ENCODE measurements around the gene GSTM2.
A peak's percentile ranks its signal among the peaks of the same experiment; 100 is the strongest.

The GSTM2 gene

DNA sequence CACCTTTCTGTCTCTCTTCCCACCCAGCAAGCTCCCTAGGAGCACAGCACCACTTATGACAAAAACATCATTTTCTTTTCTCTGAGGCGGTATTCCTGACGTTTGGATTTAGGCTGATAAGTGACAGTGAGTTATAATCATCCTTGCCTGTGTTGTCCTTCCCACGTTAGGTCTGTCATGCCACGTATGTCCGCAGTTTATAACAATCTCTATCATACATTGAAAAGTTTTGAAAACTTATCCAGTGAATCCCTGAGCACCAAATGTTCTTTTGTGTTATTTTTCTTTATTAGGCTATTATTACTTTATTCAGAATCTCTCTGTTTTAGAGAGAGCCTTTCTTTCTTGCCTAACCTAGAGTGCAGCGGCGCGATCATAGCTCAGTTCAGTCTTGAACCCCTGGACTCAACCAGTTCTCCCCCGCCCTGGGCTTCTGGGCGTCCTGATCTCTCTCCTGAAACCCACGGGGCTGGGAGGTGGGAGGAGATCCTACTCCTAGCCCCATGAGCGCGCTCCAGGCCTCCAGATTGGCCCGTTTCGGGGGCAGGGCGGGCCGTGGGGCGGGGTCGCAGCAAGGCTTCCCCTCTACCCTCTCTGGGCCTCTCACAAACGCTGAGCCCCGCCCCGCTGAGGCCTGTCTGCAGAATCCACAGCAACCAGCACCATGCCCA lies at the start of gene GSTM2:
TSS of gene GSTM2 (plus strand) at position 606 of the 671 bp plus-strand sequence. CDS start at position 665, 59 bp downstream.
- DNase-seq, result no peak

DNA sequence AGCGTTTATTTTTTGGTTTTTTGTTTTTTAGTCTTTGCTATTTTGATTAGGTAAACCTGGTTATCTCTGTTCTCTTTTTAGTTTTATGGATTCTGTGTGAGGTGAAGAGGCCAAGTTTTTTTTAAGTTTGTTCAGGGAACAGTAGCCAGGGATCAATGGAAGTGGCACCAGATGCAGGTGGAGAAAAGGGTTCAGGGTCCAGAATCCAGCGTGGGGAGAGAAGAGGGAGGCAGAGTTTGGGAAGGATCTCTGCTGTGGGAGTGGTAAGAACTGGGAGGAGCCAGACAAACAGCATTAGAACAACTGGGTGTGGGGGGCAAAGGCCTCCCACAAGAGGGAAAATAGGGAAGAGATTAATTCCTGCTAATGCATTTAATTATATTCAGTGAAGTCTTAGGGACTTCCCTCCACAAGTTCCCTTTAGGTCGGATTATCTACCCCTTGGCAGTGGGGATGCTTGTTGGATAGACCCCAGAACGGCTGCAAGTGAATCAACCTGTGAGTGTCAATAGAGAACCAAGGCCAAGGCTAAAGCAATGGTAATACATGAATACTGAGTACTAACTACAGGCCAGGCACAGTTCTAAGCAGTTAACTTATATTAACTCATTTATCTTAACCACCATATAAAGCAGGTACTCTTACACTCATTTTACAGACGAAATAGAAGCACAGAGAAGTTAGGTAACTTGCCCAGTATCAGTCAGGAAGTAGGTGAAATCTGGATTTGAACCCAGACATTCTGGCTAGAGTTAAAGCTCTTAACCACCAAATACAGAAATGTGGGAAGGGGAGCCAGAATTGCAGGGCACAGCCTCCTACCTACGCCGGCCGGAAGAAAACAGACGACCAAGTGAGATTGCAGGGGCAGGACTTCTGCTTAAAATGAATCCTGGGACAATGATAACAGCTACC lies 48.9 kb upstream of the GSTM2 start:
- no peak for DNase-seq

DNA sequence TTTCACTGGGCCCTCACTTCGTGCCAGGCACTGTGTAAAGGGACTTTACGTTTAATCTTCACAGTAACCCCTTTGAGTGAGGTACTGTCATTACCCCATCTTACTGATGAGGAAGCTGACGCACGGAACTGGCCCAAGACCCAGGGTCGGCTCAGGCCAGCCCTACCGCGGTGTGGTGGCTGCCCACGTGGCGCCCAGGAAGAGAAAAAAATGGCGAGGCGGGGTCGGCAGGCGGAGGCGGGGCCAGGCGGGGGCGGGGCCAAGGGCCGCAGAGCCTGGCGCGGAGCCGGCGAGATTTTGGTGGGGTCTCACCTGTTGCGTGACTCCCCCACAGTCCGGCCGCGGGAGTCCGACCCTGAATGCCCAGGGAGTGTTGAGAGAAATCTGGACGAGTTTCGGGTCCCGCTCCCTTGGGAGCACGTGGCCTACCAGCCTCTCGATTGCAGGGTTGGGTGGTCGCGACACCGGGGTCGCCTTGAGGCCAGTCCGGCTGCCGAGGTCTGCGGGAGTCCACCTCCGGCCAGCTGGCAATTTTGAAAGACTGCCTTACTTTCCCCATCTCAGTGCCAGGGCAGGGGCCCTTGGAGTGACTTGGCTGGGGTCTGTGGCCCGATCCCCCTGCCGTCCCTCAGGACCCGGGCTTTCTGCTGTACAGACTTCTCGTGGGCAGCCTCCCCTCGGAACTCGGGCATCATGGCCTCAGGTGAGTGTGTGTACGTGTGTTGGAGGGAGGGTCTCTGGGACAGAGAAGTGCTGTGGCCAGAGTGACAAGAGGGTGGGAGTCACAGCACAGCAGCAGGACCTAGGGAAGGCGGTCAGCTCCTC lies 48.1 kb upstream of the GSTM2 start, which contains the start of the genes AMPD2 and GNAT2:
TSS of gene AMPD2 (plus strand) at position 262 of the 825 bp plus-strand sequence. CDS start 1,339 bp downstream, outside the sequence.
TSS of gene GNAT2 (minus strand) at position 41 of the 825 bp plus-strand sequence. CDS start 6,746 bp downstream, outside the sequence.
- peak; percentile 32 for DNase-seq

DNA sequence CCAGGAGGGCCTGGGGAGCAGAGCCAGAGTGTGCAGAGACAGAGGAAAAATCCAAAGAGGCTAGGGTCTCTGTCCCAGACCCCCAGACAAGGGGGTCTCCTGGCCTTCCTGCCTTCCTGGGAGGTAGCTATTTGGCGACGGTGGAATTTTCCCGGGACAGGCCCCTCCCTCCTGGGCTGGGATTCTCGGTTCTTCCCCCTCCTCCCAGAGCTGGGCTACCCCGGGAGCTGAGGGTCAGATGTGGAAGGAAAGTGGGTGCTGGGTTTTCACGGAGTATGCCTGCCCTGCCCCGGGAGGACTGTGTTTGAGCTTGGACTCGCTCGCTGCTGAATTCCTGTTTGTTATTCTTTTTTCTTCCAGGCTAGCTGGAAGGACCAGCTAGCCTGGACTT lies 47.5 kb upstream of the GSTM2 start:
- DNase-seq, result no peak

DNA sequence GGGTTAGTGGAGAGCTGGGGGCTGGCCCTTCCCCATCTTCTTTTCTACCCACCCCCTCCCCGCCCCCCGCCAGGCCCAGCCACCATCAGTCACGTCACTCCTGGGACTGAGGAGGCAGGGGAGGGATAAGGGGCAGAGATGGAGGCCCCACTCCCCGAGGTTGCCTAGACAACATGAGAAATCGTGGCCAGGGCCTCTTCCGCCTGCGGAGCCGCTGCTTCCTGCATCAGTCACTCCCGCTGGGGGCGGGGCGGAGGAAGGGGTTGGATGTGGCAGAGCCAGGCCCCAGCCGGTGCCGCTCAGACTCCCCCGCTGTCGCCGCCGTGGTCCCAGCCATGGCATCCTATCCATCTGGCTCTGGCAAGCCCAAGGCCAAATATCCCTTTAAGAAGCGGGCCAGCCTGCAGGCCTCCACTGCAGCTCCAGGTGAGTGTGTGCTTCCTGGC lies 47.0 kb upstream of the GSTM2 start:
- peak; percentile 71 for DNase-seq

DNA sequence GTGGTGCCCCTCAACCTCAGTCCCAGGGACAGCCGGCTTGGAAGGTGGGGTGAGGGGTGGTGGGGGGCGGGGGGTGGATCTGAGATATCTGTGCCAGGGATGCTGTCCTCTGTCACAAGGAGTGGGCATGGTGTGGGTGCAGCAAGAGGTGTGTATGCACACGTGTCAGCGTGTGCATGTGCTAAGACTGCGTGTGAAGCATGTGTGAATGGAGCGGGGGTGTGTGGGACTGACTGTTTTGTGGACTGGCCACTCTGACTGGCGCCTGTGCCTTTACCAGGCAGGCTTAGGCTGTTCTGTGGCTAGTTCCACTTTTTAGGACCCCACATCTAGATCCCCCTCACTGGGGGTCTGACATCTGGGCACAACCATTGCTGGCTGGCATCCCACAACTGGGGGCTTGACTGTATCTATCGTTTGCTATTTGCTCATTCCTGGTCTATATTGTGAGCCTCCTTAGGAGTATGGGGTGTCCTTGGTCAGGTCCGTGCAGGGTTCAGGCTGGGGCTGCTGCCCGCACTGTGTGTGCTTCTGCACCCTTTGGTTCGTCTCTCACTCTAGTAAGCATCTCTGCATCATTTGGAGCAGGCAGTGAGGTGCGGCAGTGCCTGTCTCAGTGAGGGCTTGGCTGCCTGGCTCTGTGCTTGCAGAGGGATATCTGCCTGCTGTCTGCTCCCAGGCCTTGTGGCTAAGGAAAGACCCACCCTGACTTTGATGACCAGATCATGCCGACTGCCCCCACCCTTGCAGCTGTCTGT lies 46.3 kb upstream of the GSTM2 start:
- no peak for DNase-seq

DNA sequence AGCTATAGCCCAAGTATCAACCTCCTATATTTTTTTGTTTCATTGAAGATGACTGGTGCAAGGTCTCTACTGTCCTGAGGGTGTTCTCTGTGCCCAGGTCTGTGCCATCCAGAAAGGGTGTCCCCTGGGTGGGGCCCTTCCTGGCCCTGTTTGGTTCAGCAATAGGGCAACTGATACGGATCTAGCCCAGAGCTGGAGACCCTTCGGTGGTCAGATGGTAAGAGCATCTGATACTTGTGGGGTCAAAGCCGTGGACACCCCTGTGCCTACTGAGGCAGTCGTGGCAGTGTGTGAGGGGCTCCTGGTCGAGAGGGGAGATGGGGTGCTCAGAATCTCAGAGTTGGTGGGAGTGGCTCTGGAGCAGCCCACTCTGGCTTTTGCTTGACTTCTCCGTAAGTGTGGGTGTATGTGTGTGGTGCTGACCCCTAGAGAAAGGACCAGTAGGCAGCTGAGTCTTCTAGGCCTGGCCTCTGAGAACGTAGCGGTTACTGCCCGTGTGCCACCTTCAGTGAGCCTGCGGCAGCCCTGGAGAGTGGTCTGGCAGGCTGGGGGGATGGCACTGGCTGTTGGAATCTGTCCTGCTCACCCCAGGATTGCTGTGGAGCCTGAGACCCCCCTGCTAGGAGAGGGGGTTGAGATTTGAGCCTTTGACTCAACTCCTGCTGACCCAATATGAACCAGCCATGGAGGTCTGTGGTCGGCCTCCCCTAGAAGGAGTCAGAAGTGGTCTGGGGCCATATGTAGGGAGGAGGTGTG lies 45.5 kb upstream of the GSTM2 start:
- no peak for DNase-seq

DNA sequence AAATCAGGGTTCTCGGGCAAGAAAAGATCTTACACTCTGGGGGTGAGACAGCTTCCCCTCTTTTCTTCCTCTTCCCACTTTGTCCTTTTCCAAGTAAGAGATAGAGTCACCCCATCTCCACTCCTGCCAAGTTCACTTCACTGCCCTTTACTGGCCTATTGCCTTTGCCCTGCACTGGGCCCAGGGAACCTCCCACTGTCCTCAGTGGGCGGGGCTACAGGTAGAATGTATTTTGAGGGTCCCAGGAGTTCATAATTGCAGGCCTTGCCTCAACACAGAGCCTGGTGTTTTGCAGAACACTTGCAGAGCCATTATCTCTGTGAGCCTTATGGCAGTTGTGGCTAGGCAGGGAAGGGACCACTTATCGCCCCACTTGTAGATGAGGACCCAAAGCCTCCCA lies 45.0 kb upstream of the GSTM2 start:
- no peak for DNase-seq

DNA sequence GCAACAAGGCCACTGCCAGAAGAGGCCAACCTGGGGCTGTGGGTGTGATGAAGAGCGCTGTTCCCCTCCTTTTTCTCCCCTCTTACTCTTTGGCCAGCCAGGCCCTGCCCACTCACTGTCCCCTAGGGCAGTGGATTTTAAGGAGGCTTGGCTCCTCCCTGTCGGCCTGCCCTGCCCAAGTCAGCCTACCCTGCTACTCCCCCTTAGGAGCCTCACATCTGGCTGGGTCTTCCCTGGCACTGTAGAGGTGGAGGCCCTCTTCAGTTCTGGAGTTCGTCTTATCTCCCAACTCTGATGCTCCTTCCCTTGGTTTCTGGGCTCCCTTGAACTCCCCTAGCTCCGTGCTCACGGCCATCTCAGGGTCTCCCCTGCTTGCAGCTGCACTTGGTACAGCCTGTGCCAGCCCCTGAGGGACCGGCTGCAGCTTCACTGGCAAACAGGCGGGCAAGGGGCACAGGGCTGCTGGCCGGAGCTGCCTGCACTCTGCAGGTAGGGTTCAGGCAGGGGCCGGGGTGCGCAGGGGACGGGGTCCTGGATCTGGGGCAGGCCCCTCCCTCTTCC lies 44.2 kb upstream of the GSTM2 start:
- no peak for DNase-seq

DNA sequence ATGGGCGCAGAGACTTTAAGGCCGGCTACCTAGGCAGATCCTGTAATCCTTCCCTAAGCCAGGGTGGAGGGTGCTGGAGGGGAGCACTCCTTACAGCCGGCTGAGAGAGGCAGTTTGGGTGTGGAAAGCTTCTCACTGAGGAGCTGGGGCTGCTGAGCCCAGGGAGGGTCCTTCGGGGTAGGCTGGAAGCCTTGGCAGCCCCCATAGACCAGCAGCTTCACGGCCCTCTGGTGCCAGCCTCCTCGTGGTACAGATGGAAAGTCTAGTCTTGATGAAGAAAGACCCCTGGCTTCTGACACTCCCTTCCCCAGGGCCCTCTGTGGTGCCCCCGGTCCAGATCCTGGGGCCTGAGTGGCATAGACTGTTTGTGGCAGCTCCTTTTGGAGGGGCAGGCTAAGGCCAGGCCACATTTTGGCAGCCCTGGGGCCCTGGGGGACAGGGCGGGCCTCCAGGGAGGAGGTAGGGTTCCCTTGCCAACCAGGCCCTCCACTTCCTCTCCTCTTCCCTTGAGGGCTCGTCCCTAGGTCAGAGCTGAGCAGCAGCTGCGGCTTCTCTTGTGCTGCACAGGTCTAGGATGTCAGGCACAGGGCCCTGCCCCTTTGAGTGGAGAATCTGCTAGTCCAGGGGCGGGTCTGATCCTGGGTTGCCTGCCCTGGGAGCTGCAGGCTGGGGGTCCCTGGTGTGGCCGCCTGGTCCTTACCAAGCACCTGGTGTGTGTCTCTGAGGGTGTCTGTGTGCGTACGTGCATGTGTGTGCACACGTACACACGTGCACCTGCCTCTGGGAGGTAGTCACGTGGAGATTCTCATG lies 43.5 kb upstream of the GSTM2 start:
- no peak for DNase-seq

DNA sequence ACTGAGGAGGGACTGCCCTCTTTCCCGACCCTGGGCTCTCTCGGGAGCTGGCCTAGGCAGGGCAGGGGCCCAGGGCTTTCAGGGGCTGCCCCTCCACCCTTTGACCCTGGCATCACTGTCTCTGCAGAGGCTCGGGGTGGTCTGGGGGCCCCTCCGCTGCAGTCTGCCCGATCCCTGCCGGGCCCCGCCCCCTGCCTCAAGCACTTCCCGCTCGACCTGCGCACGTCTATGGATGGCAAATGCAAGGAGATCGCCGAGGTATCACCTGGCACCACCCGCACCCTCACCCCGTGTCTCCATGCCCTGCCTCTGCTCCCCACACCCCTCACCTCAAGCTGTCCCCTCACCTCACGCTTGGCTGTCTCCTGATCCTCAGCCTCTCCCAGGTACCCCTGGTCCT lies 42.7 kb upstream of the GSTM2 start:
- DNase-seq, result no peak

DNA sequence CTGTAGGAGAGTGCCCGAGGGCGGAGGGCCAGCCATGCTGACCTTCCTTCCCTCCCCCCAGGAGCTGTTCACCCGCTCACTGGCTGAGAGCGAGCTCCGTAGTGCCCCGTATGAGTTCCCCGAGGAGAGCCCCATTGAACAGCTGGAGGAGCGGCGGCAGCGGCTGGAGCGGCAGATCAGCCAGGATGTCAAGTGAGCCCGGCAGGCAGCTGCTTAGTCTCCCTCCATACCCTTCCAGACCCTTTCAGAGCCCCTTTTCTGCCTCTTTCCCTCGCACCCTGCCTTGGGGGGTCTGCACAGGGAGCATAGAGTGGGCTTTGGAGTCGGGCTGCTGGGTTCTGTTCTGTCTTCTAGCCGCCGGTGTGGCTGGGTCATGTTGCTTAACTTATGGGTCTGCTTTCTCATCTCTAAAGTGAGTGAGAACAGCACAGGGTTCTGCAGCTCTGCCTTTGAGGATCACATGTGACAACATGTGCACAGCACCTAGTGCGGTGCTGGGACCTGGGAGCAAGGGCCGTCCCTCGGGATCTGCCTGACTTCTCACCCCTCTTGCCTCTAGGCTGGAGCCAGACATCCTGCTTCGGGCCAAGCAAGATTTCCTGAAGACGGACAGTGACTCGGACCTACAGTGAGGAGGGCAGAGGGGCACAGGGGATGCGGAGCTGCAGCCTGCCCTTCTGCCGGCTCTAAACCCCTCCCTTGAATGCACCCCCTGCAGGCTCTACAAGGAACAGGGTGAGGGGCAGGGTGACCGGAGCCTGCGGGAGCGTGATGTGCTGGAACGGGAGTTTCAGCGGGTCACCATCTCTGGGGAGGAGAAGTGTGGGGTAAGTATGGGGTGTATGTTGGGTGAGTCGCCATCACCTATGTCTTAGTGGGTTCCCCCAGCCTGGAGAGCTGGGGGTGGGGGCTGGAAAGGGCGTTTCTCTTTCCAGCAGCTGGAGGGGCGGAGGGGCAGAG lies 42.0 kb upstream of the GSTM2 start:
- DNase-seq, result no peak

DNA sequence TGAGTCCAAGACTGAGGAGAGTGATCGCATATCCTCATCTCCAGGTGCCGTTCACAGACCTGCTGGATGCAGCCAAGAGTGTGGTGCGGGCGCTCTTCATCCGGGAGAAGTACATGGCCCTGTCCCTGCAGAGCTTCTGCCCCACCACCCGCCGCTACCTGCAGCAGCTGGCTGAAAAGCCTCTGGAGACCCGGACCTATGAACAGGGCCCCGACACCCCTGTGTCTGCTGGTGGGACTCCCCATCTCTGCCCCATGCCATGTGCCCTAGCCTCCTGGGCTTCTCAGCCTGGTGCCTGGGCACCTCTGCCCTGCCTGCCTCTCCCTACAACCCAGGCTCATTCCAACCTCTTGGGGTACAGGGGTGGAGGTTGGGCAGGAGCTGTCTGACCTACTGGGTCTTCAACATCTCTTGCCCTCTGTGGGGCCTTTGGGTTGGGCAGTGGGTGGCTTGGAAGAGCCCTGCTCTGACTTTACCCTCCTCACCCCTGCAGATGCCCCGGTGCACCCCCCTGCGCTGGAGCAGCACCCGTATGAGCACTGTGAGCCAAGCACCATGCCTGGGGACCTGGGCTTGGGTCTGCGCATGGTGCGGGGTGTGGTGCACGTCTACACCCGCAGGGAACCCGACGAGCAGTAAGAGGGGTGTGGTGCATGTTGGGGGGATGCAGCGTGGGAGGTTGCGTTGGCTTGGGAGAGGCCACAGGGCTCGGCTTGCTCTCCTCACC lies 41.0 kb upstream of the GSTM2 start:
- DNase-seq, result no peak

DNA sequence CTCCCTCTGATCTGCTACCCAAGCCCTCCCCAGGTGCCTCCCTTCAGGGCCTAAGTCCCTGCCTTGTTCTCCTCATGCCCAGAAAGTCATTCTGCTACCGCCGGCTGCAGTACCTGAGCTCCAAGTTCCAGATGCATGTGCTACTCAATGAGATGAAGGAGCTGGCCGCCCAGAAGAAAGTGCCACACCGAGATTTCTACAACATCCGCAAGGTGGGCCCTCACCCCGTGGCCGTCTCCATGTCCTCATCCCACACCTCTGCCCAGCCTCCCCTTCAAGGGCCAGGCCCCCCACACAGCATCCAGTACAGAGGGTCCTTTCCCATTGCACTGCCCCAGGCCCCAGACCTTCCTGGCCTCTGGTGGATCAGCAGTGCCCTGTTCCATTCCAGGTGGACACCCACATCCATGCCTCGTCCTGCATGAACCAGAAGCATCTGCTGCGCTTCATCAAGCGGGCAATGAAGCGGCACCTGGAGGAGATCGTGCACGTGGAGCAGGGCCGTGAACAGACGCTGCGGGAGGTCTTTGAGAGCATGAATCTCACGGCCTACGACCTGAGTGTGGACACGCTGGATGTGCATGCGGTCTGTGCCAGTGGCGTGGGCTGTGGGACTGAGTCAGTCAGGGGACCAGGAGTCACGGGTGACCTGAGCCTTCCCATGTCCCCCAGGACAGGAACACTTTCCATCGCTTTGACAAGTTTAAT lies 40.0 kb upstream of the GSTM2 start:
- DNase-seq, result no peak

DNA sequence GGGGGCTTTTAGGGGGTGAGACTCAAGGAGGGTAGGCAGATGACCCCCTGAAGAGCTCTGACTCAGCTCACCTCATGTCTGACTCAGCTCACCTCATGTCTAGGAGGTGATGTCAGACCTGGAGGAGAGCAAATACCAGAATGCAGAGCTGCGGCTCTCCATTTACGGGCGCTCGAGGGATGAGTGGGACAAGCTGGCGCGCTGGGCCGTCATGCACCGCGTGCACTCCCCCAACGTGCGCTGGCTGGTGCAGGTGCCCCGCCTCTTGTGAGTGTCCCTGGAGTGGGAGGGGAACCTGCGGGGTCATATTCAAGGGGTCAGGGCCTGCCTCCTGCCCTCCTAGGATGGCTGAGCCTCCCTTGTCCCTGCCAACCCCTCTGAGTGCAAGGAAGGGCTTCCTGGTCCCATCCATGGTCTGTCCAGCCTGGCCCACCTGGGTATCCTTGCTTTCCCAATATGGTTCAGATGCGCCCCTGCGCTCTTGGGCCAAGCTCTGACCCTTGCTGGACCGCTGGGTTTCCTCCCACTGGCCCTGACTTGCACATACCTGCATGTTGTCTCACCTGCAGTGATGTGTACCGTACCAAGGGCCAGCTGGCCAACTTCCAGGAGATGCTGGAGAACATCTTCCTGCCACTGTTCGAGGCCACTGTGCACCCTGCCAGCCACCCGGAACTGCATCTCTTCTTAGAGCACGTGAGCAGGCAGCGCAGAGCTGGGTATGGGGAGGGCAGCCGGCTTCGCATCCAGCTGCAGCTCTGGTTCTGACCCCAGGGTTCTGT lies 39.1 kb upstream of the GSTM2 start:
- DNase-seq, result peak; percentile 24

DNA sequence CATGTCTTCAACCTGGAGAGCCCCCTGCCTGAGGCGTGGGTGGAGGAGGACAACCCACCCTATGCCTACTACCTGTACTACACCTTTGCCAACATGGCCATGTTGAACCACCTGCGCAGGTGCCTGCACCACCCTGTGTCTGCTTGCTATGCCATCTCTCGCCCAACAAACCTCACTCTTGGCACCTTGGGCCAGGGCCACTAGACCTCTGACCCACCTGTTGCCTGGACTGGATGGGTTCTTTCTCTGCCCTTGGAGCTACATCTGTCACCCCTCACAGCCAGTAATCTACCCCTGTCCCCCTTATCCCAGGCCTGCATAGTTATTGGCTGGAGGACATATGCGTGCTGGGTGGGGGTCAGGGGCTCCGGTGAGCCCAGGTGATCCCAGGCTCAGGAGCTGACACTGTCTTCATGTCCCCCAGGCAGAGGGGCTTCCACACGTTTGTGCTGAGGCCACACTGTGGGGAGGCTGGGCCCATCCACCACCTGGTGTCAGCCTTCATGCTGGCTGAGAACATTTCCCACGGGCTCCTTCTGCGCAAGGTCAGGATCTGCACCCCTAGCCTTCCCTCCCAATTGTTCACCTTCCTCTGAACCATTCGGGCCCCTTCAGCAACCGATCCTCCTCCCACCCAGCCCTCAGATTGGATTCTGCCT lies 38.4 kb upstream of the GSTM2 start:
- DNase-seq, result no peak
